Smooth muscle cell (in vitro differentiated cells): Measurements from ENCODE around the gene BAIAP3. TPM values are rescaled to one million over a fixed set of nuclear protein-coding genes. Genes with fewer than 3 reads are reported as not detected.

Experiments used
- DNase-seq: peaks from one replicate; lab custom pipeline; 2025; ENCODE audit not compliant: unreplicated experiment; lab: John Stamatoyannopoulos, UW
- H2AFZ ChIP-seq: fragments of 200-600 bp; sonication (generic); 2 replicates; pipeline ENCODE4 v1.6.0; 2016; ENCODE audit warnings: antibody characterized with exemption, low read depth, mild to moderate bottlenecking
- H3F3A ChIP-seq: fragments of 200-600 bp; sonication (generic); 2 replicates; pipeline ENCODE4 v1.6.0; 2017; ENCODE audit warnings: antibody characterized with exemption, low read depth
- H3K27ac ChIP-seq: fragments of 200-600 bp; sonication (generic); 2 replicates; pipeline ENCODE4 v1.5.1; 2016; ENCODE audit warnings: low read depth, mild to moderate bottlenecking
- H3K27me3 ChIP-seq: fragments of 200-600 bp; sonication (generic); 2 replicates; pipeline ENCODE4 v1.6.1; 2016; ENCODE audit warnings: low read depth, mild to moderate bottlenecking
- H3K36me3 ChIP-seq: fragments of 200-600 bp; sonication (generic); 2 replicates; pipeline ENCODE4 v1.5.1; 2016; ENCODE audit warnings: low read depth
- H3K4me1 ChIP-seq: fragments of 200-600 bp; sonication (generic); 2 replicates; pipeline ENCODE4 v1.5.1; 2016; ENCODE audit warnings: low read depth
- H3K4me2 ChIP-seq: fragments of 200-600 bp; sonication (generic); 2 replicates; pipeline ENCODE4 v1.6.0; 2016; ENCODE audit warnings: mild to moderate bottlenecking
- H3K4me3 ChIP-seq: fragments of 200-600 bp; sonication (generic); 2 replicates; pipeline ENCODE4 v1.5.1; 2016; ENCODE audit warnings: mild to moderate bottlenecking
- H3K79me2 ChIP-seq: fragments of 200-600 bp; sonication (generic); 2 replicates; pipeline ENCODE4 v1.6.0; 2016; ENCODE audit warnings: low read depth, mild to moderate bottlenecking
- H3K9ac ChIP-seq: fragments of 200-600 bp; sonication (generic); 2 replicates; pipeline ENCODE4 v1.6.0; 2016; ENCODE audit warnings: low read depth
- H3K9me3 ChIP-seq: fragments of 200-600 bp; sonication (generic); replicated peaks from 2 replicates; pipeline ENCODE4 v1.5.1; 2016; ENCODE audit warnings: low read depth
- H4K20me1 ChIP-seq: fragments of 200-600 bp; sonication (generic); 2 replicates; pipeline ENCODE4 v1.6.0; 2016; ENCODE audit warnings: low read depth
- CTCF ChIP-seq: fragments of 200-600 bp; sonication (generic); IDR thresholded peaks from 2 replicates; pipeline ENCODE4 v1.5.1; 2017; ENCODE audit warnings: borderline replicate concordance, mild to moderate bottlenecking, antibody characterized with exemption; ENCODE audit not compliant: insufficient read depth, poor library complexity, severe bottlenecking
- WGBS: methylation state at CpG from one replicate; pipeline ENCODE4 v1.1.7; 2016; ENCODE audit warnings: low lambda C conversion rate; 5-methylcytosine and 5-hydroxymethylcytosine counted together
- polyA plus RNA-seq: library from polyadenylated mRNA; unstranded; fragments of >200 nt; fragmentation: Nextera tagmentation; extraction: Ambion mirVana; gene quantifications from 2 replicates; pipeline ENCODE4 v1.2.1, GENCODE V29; 2016
- total RNA-seq: library from RNA; depleted of rRNA; stranded (reverse); fragments of >200 nt; gene quantifications from 2 replicates; pipeline ENCODE4 v1.2.3, GENCODE V29; 2014

BAIAP3 gene
- total and polyA plus RNA-seq, 2 experiments from 2014 or later, result 0.31 to 0.51 TPM

- Histone ChIP-seq H3K9ac (no peak overlapping the region), H3K79me2 (no peaks in the 10 kb centered on the region), H3K9me3 (no peaks in the 10 kb centered on the region), H3K4me1 (peaks cover 12% of the 10 kb centered on the region), H3K4me3 (no peak overlapping the region), H3K4me2 (no peak overlapping the region), H3K27ac (no peak overlapping the region), H3F3A (no peaks in the 10 kb centered on the region), H3K36me3 (no peaks in the 10 kb centered on the region), H2AFZ (no peak overlapping the region), H4K20me1 (no peaks in the 10 kb centered on the region), H3K27me3 (peaks cover 69% of the 10 kb centered on the region)
- TF ChIP-seq CTCF, result no peak
- DNase-seq, result no peak
- WGBS, result 78% methylated on average over 16 of the region's 16 CpGs
Measured at GRCh38 chr16:1335211-1335971, 1.9 kb downstream of the BAIAP3 start.

- no peaks in the 10 kb centered on the region for H3K79me2 ChIP-seq
- DNase-seq, result no peak
- H3K9me3 ChIP-seq, result no peaks in the 10 kb centered on the region
- no peak overlapping the region for H3K27ac ChIP-seq
- no peak overlapping the region for H3K4me3 ChIP-seq
- no peaks in the 10 kb centered on the region for H3K36me3 ChIP-seq
- H2AFZ ChIP-seq, result no peak overlapping the region
- no peak overlapping the region for H3K9ac ChIP-seq
- H3K4me2 ChIP-seq, result no peak overlapping the region
- 63% methylated on average over 8 of the region's 12 CpGs for WGBS
- no peaks in the 10 kb centered on the region for H4K20me1 ChIP-seq
- H3F3A ChIP-seq, result no peaks in the 10 kb centered on the region
- peaks cover 63% of the 10 kb centered on the region for H3K27me3 ChIP-seq
- peaks cover 12% of the 10 kb centered on the region for H3K4me1 ChIP-seq
- no peak for TF ChIP-seq CTCF
Measured at GRCh38 chr16:1335996-1336395, 2.6 kb downstream of the BAIAP3 start.

- Histone ChIP-seq H3K79me2 (no peaks in the 10 kb centered on the region), H3K36me3 (no peaks in the 10 kb centered on the region), H4K20me1 (no peaks in the 10 kb centered on the region), H2AFZ (no peak overlapping the region), H3K9me3 (no peaks in the 10 kb centered on the region), H3K4me1 (peaks cover 10% of the 10 kb centered on the region), H3K9ac (no peak overlapping the region), H3K4me3 (no peak overlapping the region), H3K4me2 (no peak overlapping the region), H3F3A (no peaks in the 10 kb centered on the region), H3K27ac (no peak overlapping the region), H3K27me3 (peaks cover 57% of the 10 kb centered on the region)
- TF ChIP-seq CTCF, result no peak
- DNase-seq, result no peak
- 79% methylated on average over 15 of the region's 15 CpGs for WGBS
Measured at GRCh38 chr16:1336619-1337018, 3.2 kb downstream of the BAIAP3 start.

DNA sequence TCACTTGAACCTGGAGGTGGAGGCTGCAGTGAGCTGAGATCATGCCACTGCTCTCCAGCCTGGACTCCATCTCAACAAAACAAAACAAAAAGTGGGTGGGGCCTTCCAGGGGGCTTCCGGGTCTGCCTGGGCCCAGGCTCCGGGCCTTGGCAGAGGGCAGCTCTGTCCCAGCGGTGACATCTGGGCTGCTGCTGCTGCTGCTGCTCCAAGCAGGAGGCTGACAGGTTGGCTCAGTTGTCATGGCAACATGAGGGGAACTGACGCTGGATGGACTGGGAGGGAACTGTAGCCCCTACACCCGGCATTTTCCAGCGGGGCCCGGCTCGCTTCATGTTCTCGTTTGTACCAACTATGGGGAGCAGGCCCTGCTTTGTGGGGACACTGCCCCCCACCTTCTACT is 4.0 kb downstream of the BAIAP3 start:
- no peak for TF ChIP-seq CTCF
- WGBS, result 78% methylated on average over 4 of the region's 9 CpGs

More for the DNA sequence above, 4.0 kb downstream of the BAIAP3 start:
- Histone ChIP-seq H3K4me2 (no peak overlapping the region), H3K79me2 (no peaks in the 10 kb centered on the region), H3F3A (no peaks in the 10 kb centered on the region), H3K9ac (no peak overlapping the region), H3K36me3 (no peaks in the 10 kb centered on the region), H4K20me1 (no peaks in the 10 kb centered on the region), H3K4me3 (no peak overlapping the region), H2AFZ (no peak overlapping the region), H3K27ac (no peak overlapping the region), H3K9me3 (no peaks in the 10 kb centered on the region), H3K27me3 (peaks cover 49% of the 10 kb centered on the region), H3K4me1 (peaks cover under 1% of the 10 kb centered on the region)
- DNase-seq, result no peak
